NCI-H510A (cell line): ENCODE measurements around the gene LHX4.

Source experiments
- DNase-seq: peaks from one replicate; lab custom pipeline; 2025; lab: John Stamatoyannopoulos, UW

Gene LHX4

DNA sequence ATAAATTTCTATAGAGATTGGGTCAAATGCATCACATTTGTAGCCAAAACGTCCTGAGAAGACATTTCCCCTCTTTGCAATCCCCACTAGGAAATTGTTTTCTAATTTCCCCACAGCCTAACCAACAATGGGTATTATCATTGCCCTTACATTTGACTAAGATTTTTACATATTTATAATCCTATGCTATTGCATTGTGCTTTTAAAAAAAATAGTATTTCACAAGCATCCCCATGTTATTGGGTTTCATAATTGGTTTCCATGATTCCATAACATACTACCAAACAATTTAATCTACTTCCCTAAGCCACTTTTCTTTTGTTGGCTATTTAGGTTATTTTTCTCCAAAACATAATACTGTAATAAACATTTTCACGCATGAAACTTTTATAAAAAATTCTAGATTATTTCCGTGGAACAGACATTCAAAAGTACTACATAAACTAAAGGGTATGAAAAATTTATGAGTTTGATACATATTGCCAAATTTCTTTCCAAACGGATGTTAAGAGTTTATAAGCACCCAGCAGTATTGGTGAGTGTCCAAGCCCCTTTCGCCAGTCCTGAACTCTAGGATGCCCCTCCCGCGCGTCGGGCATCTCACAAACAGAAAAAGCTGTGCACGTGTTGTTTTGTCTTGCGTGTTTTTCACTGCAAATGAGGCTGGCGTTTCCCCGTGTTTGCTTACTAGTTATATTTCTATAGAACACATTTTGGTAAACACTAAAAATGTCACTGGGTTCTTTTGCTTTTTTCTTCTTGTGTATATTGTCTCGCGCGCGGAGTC is 2.0 kb upstream of the LHX4 start:
- DNase-seq: no peak

DNA sequence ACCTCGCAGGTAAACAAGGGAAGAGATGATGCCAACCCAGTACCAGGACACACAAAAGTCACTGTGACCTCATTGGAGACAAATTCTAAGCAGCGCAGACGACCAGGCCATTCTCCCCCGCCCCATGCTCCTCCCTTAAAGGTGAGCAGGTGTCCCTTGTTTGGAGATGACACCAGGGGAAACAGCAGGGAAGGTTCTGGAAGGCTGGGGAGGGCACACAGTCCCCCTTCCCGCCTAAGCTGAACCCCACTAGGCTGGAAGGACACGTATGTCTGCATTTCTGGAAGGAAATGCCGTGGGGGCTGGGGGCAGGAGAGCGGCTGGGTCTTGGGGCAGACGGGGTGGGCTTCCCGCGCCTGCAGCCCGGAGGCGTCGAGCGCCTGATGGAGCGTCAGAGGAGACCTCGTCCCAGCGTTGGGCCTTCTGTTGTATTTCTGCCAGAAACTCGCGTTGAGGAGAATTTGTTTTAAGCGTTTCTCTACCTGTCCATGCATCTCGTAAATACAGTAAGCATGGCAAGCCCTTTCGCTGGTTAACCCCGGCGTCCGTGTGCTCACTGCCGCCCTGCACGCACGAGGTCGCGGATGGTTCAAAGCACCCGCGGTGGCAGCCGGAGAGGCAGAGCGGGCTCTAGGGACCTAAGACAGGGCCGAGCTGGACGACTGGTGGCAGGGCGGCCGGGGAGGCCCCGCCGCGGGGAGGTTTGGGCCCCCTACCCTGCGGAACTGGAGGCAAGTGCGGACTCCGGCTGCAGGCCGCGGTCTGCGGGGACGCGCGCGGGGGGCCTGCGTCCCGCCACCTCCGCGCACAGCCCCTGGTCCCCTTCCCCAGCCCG is 1.2 kb upstream of the LHX4 start:
- DNase-seq: no peak

GRCh38 chr1:180230416-180230790 is 339 bp downstream of the LHX4 start:
- DNase-seq: no peak

GRCh38 chr1:180230791-180231505 is 884 bp downstream of the LHX4 start:
- DNase-seq: no peak

- no peak for DNase-seq
Measured at GRCh38 chr1:180231506-180231921, 1.4 kb downstream of the LHX4 start.

DNA sequence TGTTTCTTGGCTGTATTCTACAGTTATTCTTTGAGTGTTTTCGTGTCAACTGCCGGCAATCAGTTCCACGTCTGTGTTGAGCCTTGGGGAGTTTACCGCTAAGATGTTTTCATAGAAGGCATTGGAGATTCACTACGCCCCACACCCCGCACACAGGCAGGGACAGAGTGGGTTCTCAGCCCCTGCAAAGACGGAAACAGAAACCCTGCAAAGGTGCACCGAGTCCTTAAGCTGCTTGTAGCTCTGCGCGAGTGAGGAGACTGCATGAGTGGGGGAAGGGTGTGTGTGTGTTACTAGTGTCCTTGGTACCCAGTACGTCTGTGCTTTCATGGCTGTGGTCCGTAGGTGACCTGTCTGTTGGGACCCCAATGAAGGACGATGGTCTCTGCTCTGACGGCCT is 1.9 kb downstream of the LHX4 start:
- DNase-seq: no peak

- no peak for DNase-seq
Measured at GRCh38 chr1:180232521-180233043, 2.5 kb downstream of the LHX4 start.

- DNase-seq: no peak
Measured at GRCh38 chr1:180233191-180234011, 3.3 kb downstream of the LHX4 start.

- no peak for DNase-seq
Measured at GRCh38 chr1:180234369-180235076, 4.5 kb downstream of the LHX4 start.

DNA sequence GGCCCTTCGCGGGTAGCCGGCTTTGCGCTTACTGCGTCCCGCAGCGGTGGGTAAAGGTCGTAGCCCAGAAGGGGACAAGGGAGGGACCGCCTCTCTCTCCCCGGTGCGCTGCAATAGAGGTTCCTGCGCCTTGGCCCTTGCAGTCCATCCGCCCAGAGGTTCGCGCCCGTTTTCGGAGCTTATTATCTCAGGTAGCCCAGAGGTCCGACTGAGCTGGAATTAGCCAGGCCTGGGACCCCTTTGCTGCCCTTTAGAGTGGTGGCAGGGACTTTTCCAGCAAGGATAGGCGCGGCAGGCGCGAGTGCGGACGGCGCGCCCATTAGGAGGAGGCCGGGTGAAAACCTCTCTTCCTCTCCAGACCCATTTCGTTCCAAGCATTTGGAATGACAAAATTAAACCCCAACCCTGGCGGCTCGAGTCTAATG is 5.0 kb downstream of the LHX4 start:
- no peak for DNase-seq

DNA sequence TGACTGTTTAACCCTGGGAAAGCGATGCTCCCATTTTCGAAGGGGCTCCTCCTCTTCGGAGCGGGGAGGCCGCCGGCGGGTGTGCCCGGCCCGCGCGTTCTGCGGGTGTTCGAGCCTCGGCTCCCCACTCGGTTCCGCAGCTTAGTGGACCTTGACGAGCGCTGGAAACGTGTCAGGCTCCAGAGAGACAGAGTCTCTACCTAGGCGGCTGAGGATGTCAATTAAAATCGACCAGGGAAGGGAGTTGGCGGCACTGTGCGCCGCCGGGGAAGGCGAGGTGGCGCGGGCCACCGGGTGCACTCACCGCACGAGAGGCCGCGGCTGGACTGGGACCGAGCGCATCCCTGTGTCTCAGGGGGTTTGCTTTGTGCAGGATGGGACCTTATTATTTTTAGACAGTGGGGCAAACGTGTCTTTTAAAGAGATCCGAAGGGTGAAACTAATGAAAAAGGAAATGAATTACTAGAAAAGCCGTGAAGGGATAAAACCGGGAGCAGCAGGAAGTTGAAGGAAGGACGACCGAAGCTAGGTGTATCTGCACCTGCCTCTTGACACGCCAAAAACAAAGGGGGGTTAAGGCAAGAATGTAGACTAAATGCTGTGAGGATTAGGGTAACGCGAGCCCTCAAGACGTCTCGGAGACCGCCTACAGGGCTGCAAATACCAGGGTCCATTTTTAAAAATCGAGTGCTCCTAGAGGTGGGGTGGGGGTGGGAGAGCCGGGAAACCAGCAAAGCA is 5.6 kb downstream of the LHX4 start:
- DNase-seq: no peak

DNA sequence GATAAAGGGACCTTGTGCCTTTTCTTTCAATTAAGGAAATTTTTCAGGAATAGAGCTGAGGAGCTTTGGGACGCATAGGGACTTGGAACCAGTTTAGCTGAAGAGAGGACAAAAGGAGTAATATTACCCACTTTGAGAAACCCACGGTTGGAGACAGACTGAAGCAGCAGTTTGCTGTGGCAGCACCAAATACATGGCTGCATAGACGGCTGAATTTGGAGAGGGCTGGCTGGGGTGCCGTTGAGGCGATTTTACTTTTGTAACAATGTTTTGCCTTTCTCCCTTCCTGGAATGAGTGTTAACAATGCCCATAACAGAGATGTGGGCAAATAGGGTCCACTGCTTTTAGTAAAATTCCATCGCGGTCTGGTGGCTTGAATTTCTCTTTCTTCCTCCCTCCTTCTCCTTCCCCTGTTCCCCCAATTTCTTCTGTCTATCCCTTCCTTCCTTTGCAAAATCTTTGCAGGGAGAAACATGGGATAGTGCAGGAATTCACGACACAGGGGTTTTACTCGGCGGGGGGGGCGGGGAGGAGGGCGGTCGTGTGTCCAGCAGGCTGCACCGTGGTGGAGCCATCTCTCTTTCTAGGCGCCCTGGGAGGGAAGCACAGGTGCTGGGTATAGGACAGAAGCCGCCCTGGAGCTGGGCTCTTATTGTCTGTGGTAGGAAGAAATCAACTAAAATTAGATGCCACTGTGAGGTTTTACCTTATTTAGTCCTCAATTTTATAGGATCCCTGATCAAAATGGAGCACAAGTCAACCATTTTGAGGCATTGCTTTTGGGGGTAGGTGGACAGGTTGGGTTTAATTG is 6.8 kb downstream of the LHX4 start:
- no peak for DNase-seq

- no peak for DNase-seq
Measured at GRCh38 chr1:180237869-180238476, 7.9 kb downstream of the LHX4 start.

DNA sequence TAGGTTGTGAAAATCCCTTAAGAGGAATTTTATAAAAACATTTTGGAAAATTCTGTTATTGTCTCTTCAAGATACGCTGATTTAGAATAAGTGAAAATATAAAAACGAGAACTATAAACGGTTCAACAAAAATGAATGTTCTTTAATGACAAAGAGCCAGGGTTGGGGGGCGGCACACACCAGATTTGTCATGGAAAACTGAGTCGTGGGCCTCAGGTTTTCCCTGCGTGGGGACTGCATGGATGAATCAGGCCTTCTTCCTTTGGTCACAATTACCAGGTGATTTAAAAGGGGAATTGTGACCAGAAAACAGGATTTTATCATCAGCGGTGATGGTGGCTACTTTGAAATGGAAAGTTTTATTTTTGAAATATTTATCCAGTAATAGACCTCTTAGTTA is 8.6 kb downstream of the LHX4 start:
- DNase-seq: no peak

DNA sequence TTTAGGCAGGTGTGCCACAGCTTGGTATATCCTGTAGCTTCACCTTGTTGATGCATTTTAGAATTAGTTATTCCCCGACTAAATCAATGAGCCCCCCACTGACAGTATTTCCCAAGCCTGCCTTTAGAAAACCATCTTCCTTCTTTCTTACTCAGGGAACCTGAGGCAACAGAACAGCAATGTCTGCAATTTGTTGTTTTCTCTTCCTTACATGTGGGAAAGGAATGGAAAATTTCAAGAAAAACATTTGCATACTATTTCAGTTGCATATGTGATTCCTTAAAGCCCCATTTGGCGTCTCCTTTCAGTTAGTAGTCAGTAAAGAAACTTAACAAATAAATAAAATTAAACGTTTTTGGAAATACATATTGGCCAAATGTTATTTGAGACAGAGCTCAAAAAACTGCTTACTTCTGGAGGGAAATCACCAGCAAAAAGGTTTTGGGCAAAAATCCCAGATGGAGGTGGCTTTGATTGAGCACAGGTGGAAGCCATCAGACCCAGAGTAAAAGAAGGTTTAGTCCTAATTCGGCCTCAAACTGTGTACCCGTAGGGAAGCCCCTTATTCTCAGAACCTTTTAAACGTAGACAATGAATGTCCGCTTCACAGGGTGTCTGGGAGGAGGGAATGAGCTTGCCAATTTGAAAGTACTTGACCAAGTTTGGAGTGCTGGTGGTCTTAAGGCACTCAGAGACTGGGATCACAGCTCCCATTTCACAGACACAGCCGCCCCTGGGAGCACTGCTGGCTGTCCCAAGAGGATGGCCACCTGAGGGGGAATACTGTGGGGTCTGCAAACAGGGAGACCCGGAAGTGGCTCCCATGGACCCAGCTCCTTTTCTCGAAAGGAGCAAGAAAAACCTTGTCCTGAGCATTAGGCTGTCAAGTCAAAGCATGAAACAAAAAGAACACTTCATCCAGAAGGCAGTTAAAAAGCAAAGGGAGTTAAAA is 9.4 kb downstream of the LHX4 start:
- no peak for DNase-seq

GRCh38 chr1:180241716-180242544 is 11.9 kb downstream of the LHX4 start:
- no peak for DNase-seq
